ENCODE results near the gene PROCA1. TPM values are rescaled to one million over a fixed set of nuclear protein-coding genes. Genes with fewer than 3 reads are reported as not detected.

Gene PROCA1
- total and polyA plus RNA-seq, 9 of the 15 experiments (the other 6 are each of a cell fraction or from before 2014, with no cell fraction given), result 0.78 to 16.2 (median 5.6) TPM

DNA sequence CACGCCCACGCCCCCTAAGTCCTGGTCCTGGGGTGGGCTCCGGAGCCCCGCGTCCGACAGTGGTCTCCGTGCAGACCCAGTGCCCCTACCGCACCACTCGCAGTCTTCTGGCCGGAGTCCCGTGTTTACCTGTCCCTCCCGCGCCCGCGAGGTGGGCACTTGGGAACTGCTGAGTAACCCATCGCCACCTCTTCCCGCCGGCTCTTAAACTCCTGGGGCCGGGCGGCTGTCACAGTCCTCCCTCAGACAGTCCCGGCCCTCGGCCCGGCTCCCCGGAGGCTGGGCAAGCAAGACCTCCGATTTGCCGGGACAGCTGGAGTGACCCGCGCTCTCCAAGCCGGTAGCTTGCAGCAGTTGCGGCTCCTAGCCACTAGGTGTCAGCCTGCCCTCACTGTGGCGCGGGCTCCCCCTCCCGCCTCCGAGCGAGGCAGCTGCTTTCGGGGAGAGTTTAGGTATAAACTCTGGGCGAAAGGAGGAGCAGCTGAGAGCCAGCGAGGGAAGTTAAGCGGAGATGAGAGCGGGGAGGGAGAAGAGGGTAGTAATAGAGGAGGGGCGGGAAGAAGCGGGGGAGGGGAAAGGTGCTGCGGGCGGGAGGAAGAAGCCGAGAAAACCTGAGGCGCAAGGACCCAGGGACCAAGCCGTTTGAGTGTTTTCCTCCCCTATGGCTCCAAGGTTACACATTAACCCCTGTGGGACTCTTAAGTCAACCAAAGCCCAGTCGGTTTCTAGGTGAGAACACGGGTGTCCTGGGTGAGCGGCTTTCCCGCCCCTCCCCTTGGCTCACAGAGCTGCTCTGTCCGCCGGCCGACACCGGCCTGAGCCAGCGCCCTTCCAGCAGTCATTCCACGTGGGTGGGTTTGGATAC, 15.2 kb upstream of the PROCA1 start (continued):
- TF ChIP-seq, protein P1, sequence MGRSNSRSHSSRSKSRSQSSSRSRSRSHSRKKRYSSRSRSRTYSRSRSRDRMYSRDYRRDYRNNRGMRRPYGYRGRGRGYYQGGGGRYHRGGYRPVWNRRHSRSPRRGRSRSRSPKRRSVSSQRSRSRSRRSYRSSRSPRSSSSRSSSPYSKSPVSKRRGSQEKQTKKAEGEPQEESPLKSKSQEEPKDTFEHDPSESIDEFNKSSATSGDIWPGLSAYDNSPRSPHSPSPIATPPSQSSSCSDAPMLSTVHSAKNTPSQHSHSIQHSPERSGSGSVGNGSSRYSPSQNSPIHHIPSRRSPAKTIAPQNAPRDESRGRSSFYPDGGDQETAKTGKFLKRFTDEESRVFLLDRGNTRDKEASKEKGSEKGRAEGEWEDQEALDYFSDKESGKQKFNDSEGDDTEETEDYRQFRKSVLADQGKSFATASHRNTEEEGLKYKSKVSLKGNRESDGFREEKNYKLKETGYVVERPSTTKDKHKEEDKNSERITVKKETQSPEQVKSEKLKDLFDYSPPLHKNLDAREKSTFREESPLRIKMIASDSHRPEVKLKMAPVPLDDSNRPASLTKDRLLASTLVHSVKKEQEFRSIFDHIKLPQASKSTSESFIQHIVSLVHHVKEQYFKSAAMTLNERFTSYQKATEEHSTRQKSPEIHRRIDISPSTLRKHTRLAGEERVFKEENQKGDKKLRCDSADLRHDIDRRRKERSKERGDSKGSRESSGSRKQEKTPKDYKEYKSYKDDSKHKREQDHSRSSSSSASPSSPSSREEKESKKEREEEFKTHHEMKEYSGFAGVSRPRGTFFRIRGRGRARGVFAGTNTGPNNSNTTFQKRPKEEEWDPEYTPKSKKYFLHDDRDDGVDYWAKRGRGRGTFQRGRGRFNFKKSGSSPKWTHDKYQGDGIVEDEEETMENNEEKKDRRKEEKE (IDR thresholded peaks at IDR 0.05; ENCODE audit: borderline replicate concordance in 1 of 2, control insufficient read depth in 1 of 2, low read depth in 2 of 2, low read length in 1 of 2), result no peak
- TF ChIP-seq EP400 (IDR thresholded peaks at IDR 0.05) (no peak), ZNF134 (CRISPR knock-in tag; conservative IDR thresholded peaks at IDR 0.05) (no peak), ZNF764 (CRISPR knock-in tag; IDR thresholded peaks at IDR 0.05; ENCODE audit: low read depth) (no peak), MXI1 (IDR thresholded peaks at IDR 0.05; ENCODE audit: low read depth, low read length) (peak; percentile 68), ZBED1 (IDR thresholded peaks at IDR 0.05) (peak; percentile 52), NCOA2 (IDR thresholded peaks at IDR 0.05; ENCODE audit: partially characterized antibody in 2 of 2) (no peak), PHB (CRISPR knock-in tag; IDR thresholded peaks at IDR 0.05) (no peak), OTX1 (CRISPR knock-in tag; IDR thresholded peaks at IDR 0.05) (no peak; the same call in 1 of the 2 replicates), HSF4 (CRISPR knock-in tag; IDR thresholded peaks at IDR 0.05; ENCODE audit: borderline replicate concordance) (no peak)
- TF ChIP-seq, protein P2, sequence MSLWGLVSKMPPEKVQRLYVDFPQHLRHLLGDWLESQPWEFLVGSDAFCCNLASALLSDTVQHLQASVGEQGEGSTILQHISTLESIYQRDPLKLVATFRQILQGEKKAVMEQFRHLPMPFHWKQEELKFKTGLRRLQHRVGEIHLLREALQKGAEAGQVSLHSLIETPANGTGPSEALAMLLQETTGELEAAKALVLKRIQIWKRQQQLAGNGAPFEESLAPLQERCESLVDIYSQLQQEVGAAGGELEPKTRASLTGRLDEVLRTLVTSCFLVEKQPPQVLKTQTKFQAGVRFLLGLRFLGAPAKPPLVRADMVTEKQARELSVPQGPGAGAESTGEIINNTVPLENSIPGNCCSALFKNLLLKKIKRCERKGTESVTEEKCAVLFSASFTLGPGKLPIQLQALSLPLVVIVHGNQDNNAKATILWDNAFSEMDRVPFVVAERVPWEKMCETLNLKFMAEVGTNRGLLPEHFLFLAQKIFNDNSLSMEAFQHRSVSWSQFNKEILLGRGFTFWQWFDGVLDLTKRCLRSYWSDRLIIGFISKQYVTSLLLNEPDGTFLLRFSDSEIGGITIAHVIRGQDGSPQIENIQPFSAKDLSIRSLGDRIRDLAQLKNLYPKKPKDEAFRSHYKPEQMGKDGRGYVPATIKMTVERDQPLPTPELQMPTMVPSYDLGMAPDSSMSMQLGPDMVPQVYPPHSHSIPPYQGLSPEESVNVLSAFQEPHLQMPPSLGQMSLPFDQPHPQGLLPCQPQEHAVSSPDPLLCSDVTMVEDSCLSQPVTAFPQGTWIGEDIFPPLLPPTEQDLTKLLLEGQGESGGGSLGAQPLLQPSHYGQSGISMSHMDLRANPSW (CRISPR knock-in tag; IDR thresholded peaks at IDR 0.05), result 0 out of 2 replicates have a peak, but pooled peaks have one; percentile 38
